DND-41 (cell line): ENCODE results near the gene WWP2.
"Not testable (repeated sequence)": the region's sequence is repeated elsewhere in the genome, so short reads cannot be mapped to it uniquely, and the experiment has no call there.

ENCODE experiments used
- EZH2 ChIP-seq: IDR thresholded peaks from 3 replicates; pipeline ENCODE4 v1.6.1; 2012; ENCODE audit warnings: borderline replicate concordance, low read depth, mild to moderate bottlenecking, moderate library complexity, low read length, inconsistent platforms; ENCODE audit not compliant: severe bottlenecking
- TF ChIP-seq, protein P1 (sequence below): IDR thresholded peaks from 2 replicates; pipeline ENCODE4 v1.5.1; 2012; ENCODE audit warnings: borderline replicate concordance, low read length, moderate library complexity, mild to moderate bottlenecking; ENCODE audit not compliant: poor library complexity, severe bottlenecking; ENCODE audit errors: extremely low read depth

DNA sequence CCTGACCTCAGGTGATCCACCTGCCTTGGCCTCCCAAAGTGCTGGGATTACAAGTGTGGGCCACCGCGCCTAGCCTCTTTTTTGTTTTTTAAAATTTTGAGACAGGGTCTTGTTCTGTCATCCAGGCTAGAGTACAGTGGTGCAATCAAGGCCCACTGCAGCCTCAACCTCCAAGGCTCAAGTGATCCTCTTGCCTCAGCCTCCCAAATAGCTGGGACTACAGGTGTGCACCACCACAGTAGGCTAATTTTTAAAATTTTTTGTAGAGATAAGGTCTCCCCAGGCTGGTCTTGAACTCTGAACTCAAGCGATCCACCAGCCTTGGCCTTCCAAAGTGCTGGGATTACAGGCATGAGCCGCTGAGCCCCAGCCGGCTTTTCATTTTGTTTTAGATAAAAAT is 92.6 kb downstream of the WWP2 start:
- TF ChIP-seq, protein P1, sequence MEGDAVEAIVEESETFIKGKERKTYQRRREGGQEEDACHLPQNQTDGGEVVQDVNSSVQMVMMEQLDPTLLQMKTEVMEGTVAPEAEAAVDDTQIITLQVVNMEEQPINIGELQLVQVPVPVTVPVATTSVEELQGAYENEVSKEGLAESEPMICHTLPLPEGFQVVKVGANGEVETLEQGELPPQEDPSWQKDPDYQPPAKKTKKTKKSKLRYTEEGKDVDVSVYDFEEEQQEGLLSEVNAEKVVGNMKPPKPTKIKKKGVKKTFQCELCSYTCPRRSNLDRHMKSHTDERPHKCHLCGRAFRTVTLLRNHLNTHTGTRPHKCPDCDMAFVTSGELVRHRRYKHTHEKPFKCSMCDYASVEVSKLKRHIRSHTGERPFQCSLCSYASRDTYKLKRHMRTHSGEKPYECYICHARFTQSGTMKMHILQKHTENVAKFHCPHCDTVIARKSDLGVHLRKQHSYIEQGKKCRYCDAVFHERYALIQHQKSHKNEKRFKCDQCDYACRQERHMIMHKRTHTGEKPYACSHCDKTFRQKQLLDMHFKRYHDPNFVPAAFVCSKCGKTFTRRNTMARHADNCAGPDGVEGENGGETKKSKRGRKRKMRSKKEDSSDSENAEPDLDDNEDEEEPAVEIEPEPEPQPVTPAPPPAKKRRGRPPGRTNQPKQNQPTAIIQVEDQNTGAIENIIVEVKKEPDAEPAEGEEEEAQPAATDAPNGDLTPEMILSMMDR, result not testable (repeated sequence)
- not testable (repeated sequence) for TF ChIP-seq EZH2
